HUES64 (cell line): ENCODE data around the gene TRIL.

Experiments
- H3K27ac ChIP-seq: 2 replicates; pipeline ENCODE4 v1.7.0; 2013; ENCODE audit warnings: low read depth, low read length, inconsistent platforms
- H3K27me3 ChIP-seq: 2 replicates; pipeline ENCODE4 v1.6.1; 2013; ENCODE audit warnings: mild to moderate bottlenecking, low read length; ENCODE audit not compliant: insufficient read depth
- H3K36me3 ChIP-seq: 2 replicates; pipeline ENCODE4 v1.6.1; 2013; ENCODE audit warnings: mild to moderate bottlenecking, low read length; ENCODE audit not compliant: insufficient read depth
- H3K4me1 ChIP-seq: 2 replicates; pipeline ENCODE4 v1.6.1; 2013; ENCODE audit warnings: mild to moderate bottlenecking, low read length, moderate library complexity; ENCODE audit not compliant: insufficient read depth
- H3K4me3 ChIP-seq: 2 replicates; pipeline ENCODE4 v1.5.1; 2013; ENCODE audit warnings: mild to moderate bottlenecking, low read length, moderate library complexity
- H3K9ac ChIP-seq: 2 replicates; pipeline ENCODE4 v1.6.1; 2013; ENCODE audit warnings: mild to moderate bottlenecking, low read depth, low read length
- H3K9me3 ChIP-seq: 2 replicates; pipeline ENCODE4 v1.6.1; 2013; ENCODE audit warnings: low read depth, low read length; ENCODE audit not compliant: insufficient read depth
- WGBS: fragments of 150-250, 120-280 bp; methylation state at CpG from one replicate; pipeline ENCODE4 v1.1.7; 2013; ENCODE audit warnings: missing lambda C conversion rate; 5-methylcytosine and 5-hydroxymethylcytosine counted together

TRIL gene

DNA sequence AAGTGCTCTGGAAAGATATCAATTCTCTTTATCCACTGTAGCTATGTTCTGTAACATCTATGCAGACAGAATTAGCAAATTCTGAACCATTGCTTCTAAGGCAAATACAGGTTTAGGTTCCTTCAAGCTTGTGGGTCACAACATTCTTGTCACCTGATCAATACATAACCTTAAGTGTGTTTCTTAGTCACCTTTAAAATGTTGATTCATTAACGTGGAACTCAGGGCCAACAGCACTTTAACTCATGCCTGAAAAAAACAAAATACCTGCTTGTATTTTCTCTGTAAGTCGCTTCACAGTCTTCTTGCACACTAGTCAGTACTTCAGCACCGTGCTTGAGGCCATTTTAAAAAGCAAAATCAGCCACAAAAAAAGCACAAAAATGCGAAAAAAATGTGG is 35.2 kb upstream of the TRIL start:
- Histone ChIP-seq H3K27ac (no peak overlapping the region), H3K36me3 (no peaks in the 10 kb centered on the region), H3K27me3 (no peaks in the 10 kb centered on the region), H3K4me1 (peaks cover 5% of the 10 kb centered on the region; the same call in 1 of the 2 replicates), H3K4me3 (no peak overlapping the region), H3K9ac (no peak overlapping the region), H3K9me3 (no peaks in the 10 kb centered on the region)
- 92% methylated on average over 4 of the region's 4 CpGs for WGBS

- Histone ChIP-seq H3K27ac (no peak overlapping the region), H3K4me1 (peaks cover 2% of the 10 kb centered on the region; the same call in 1 of the 2 replicates), H3K9ac (no peak overlapping the region), H3K27me3 (no peaks in the 10 kb centered on the region), H3K4me3 (no peak overlapping the region), H3K9me3 (no peaks in the 10 kb centered on the region), H3K36me3 (no peaks in the 10 kb centered on the region)
- WGBS, result 100% methylated on average over 1 of the region's 1 CpG
These were observed 34.7 kb upstream of the TRIL start for GRCh38 chr7:28992798-28993197.

DNA sequence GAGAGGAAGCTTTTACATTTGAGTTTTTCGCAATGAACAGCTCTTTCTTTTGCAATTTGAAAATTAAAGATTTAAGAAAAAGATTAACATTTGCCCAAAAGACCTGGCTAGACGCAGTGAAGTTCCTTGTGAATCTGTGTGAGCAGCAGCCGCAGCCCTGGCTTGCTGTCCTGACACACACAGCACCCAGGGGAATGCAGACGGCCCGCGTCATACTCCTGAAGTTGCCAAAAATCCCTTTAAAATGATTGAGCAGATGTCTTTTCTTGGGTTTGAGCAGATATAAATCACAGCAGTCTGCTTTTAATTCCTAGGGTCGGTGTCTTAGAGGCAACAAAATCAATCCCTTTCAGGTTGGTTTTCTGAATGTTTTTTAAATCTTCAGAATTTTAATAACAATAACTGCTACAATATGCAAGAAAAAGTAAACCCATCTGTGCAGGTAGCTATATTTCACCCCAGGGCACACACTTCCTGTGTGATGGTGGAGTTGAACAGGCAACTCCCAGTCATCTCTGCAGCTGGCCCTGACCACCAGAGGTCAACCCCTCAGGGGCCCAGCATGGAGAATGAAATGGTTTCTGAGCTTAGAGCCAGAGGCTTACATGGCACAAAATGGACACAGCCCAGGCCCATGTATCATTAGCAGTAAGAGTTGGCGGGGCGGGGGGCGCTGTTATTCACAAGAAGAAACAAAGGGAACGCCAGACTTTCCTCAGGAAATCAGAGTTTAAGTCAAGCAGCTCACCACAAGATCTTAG is 32.2 kb upstream of the TRIL start:
- WGBS, result 93% methylated on average over 11 of the region's 11 CpGs
- peaks cover 3% of the 10 kb centered on the region; the same call in 1 of the 2 replicates for H3K4me1 ChIP-seq
- no peak overlapping the region for H3K27ac ChIP-seq
- H3K9ac ChIP-seq, result no peak overlapping the region
- H3K27me3 ChIP-seq, result no peaks in the 10 kb centered on the region
- H3K4me3 ChIP-seq, result no peak overlapping the region
- no peaks in the 10 kb centered on the region for H3K36me3 ChIP-seq
- no peaks in the 10 kb centered on the region for H3K9me3 ChIP-seq

DNA sequence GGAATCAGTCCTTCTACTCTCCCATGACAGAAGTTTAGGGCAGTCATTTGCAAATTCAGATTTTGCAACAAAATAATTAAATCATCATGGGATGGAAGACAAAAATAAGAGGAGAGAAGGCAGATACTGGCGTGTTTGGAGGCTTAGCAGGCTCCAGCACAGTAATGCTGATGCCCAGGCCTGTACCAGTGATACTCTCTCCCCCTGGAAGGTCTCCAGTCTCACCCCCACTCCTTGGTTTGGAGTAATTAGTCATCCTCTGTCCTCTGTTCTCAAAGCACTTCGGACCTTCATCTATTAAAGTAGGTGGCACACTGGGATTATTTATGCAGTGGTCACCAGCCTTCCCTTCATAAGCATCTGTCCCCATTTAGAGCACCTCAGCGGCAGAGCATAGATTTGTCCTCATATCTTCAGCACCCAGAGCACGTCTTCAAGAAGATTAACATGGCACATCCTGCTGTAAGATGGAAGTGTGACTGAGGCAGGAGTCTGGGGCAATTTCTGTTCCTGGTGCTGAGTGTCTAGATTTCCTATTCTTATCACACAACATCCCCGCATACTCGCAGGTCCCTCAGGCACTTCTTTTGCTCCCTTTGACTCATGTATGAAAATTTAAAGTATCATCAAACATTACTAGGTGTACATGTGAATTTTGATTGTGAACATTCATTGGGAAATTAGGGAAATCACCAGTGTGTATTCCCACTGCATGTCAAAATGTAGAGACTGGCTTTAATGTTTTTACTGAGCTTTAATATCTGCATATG is 31.3 kb upstream of the TRIL start:
- 95% methylated on average over 5 of the region's 6 CpGs for WGBS
- Histone ChIP-seq H3K9ac (no peak overlapping the region), H3K27me3 (no peaks in the 10 kb centered on the region), H3K4me3 (no peak overlapping the region), H3K9me3 (no peaks in the 10 kb centered on the region), H3K36me3 (no peaks in the 10 kb centered on the region), H3K4me1 (peaks cover 13% of the 10 kb centered on the region), H3K27ac (no peak overlapping the region)

DNA sequence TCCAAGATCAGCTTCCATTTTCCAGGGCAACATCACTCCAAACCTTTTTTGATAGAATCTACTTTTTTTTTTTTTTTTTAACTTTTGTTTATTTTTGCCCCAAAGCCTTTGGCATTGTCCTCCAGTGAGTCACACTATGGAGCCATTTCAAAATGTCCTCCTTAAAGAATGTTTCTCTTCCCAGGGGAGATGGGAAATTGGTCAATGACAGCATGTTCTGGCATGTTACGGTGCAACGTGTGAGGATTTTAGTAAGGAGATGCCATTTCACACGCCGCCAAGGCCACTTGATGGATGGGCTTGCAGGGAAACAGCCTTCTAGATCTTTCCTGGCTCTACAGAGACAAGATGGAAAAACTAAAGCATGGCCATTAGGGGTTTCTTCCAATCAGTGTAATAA is 30.7 kb upstream of the TRIL start:
- Histone ChIP-seq H3K9ac (no peak overlapping the region), H3K4me1 (peaks cover 19% of the 10 kb centered on the region), H3K27ac (no peak overlapping the region), H3K9me3 (no peaks in the 10 kb centered on the region), H3K27me3 (no peaks in the 10 kb centered on the region), H3K36me3 (no peaks in the 10 kb centered on the region), H3K4me3 (no peak overlapping the region)
- WGBS, result 94% methylated on average over 4 of the region's 4 CpGs

- Histone ChIP-seq H3K4me3 (no peak overlapping the region), H3K36me3 (no peaks in the 10 kb centered on the region), H3K27ac (no peak overlapping the region), H3K27me3 (no peaks in the 10 kb centered on the region), H3K9ac (no peak overlapping the region), H3K4me1 (peaks cover 19% of the 10 kb centered on the region), H3K9me3 (no peaks in the 10 kb centered on the region)
- 97% methylated on average over 5 of the region's 5 CpGs for WGBS
These were observed 30.0 kb upstream of the TRIL start for GRCh38 chr7:28988091-28988490.

DNA sequence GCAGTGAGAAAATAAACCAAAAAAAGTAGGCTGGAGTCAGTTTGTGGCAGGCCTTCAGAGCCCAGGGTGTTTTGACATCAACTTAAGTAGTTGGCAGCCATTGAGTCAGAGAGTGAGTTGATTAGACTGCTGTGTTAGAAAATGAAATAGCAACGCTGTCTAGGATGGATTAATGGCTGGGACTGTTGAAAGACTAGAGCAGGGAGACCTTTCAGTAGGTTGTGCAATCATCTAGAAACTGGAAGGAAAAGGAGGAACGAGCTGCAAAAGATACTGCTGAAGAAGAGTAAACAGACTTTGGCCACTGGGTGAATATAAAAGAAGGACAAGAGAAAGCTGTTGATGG is 28.6 kb upstream of the TRIL start:
- peaks cover 19% of the 10 kb centered on the region for H3K4me1 ChIP-seq
- H3K27ac ChIP-seq, result no peak overlapping the region
- H3K9me3 ChIP-seq, result no peaks in the 10 kb centered on the region
- no peak overlapping the region for H3K4me3 ChIP-seq
- no peak overlapping the region for H3K9ac ChIP-seq
- no peaks in the 10 kb centered on the region for H3K27me3 ChIP-seq
- H3K36me3 ChIP-seq, result no peaks in the 10 kb centered on the region
- 88% methylated on average over 2 of the region's 2 CpGs for WGBS

GRCh38 chr7:28986028-28986764 is 28.1 kb upstream of the TRIL start:
- Histone ChIP-seq H3K9ac (no peak overlapping the region), H3K9me3 (no peaks in the 10 kb centered on the region), H3K36me3 (no peaks in the 10 kb centered on the region), H3K4me1 (peaks cover 23% of the 10 kb centered on the region), H3K27me3 (no peaks in the 10 kb centered on the region), H3K27ac (no peak overlapping the region), H3K4me3 (no peak overlapping the region)
- WGBS, result 91% methylated on average over 11 of the region's 11 CpGs

DNA sequence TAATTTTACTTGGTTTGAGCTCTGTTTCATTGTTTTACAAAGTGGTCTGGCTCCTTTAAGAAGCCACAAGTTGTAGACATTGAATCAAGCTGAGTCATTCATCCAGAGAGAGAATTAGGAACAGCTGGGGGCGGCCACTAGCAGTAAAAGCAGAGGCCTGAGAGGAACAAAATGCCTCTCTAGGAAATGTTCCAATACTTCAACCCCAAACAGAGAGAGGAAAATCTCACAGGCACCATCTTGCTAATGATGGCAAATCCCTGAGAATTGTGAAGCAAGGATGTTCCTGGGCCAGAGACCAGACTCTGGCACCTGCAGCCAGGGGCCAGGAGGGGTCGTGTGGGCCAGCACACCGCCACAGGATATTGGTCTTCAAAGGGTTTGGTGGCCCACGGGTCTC is 26.5 kb upstream of the TRIL start:
- Histone ChIP-seq H3K27ac (peak overlapping the region; percentile 72), H3K9me3 (no peaks in the 10 kb centered on the region), H3K36me3 (no peaks in the 10 kb centered on the region), H3K9ac (peak overlapping the region; percentile 11; the same call in 1 of the 2 replicates), H3K27me3 (no peaks in the 10 kb centered on the region), H3K4me1 (peaks cover 38% of the 10 kb centered on the region), H3K4me3 (no peak overlapping the region; the same call in 1 of the 2 replicates)
- WGBS, result 43% methylated on average over 4 of the region's 4 CpGs

DNA sequence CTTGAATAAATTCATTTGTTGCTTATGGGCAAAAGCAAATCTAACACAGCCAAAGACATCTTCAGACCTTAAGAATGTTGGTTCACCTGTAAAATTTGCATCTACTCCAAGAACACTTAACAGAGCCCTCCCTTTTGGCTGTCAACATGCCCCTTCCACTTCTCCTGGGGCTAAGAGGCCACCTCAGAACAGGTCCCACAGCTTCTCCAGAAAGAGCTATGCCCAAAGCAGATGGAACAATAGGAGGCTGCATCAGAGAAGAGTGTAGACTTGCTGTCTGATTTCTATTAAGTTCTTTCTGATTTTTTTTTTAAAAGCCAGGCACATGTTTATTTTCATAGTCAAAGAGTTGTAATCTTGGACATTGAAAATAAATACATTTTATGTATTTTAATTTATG is 26.1 kb upstream of the TRIL start:
- H3K9ac ChIP-seq, result peak overlapping the region; percentile 11; the same call in 1 of the 2 replicates
- H3K4me3 ChIP-seq, result no peak overlapping the region
- H3K36me3 ChIP-seq, result no peaks in the 10 kb centered on the region
- peaks cover 41% of the 10 kb centered on the region for H3K4me1 ChIP-seq
- no peaks in the 10 kb centered on the region for H3K9me3 ChIP-seq
- peak overlapping the region; percentile 72 for H3K27ac ChIP-seq
- no peaks in the 10 kb centered on the region for H3K27me3 ChIP-seq
